HG03558 (cell line): ENCODE measurements around the gene GLIPR1.
"Not testable (repeated sequence)": the region's sequence is repeated elsewhere in the genome, so short reads cannot be mapped to it uniquely, and the experiment has no call there.

Source experiments
- ATAC-seq: cut with Tn5 transposase; IDR thresholded peaks from one replicate; pipeline ENCODE4 v1.9.1; 2021; ENCODE audit warnings: moderate number of reproducible peaks; ENCODE audit not compliant: unreplicated experiment; ENCODE audit errors: extremely low read depth

The GLIPR1 gene

GRCh38 chr12:75480469-75480949 is at the start of gene GLIPR1:
Gene GLIPR1, plus strand, starts transcription at chr12:75480755. Its CDS starts 126 bp downstream, at chr12:75480881.
- ATAC-seq, result peak; percentile 91

DNA sequence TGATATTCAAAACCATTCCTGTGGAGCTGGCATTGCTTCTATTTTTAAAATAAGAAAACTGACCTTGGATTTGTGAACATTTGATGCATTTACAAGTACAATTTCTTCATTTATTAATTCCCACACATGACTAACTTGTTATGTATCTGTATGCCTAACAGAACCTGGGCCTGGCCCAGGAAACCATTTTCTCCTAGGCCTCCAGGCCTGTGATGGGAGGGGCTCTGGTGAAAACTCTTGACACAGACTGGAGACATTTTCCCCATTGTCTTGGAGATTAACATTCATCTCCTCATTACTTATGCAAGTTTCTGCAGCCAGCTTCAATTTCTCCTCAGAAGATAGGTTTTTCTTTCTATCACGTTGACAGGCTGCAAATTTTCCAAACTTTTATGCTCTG is 47.6 kb upstream of the GLIPR1 start:
- ATAC-seq, result no peak

DNA sequence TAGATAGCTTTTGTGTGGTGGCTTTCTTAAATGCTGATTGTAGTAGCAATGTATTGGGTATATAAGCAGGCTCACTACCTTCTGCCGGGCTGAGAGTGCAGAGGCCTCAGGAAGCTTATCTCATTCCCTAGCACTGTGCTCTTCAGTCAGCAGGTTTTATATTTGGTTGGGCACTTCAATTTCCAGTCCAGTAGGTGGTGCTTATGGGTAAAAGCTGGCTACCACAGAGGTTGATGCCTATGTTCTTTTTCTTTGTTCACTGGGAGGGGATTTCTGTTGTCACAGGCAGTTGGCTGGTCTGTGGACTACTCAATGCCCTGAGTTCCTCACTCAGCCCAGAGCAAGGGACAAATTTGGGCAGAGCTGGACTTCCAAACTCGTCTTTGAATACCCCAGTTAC is 43.0 kb upstream of the GLIPR1 start:
- ATAC-seq, result no peak

DNA sequence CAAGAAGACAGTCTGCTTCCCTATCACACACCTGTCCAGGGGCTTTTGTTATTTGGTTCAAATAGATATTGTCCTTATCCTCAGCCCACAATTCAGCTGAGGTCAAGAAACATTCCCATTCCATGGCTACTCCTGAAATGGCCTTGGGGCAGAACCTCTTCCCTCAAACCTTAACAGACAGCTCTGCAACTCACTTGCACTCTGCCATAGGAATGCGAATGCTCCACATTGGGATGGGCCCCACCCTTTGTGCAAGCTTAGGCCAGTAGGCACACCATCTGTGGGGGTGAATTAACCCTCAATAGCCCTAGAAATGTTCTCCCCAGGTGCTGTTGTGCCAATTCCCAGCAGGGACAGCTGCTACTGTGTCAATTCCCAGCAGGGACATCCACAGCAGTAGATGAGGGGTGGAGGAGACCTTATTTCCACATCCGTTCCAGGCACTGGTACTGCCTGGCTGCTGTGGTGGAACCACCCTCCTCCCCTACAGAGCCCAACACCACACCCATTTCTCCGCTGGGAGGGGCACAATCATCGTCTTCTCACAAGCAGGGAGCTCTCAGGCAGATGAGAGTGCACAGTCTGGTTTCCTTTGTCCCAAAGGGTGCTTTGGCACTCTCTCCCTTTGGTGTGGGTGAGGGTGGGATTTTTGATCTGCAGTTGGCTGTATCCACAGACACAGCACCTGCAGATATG is 42.3 kb upstream of the GLIPR1 start:
- ATAC-seq, result no peak

DNA sequence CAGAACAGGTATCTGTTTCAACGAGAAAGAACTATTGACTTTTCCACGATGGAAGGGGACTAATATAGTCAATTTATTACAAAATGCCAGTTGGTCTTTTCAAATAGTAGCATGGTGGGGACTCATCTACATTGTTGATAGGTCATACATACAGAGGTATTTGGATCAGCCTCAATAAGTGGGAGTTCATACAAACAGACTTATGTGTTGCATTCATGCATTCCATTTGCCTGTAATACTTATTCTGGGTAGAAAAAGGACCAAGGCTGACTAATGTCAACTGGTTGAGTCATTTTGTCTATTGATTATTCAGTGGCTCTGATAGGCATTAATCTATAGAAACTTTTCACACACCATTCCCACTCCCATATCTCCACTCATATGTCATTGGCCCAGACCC is 41.5 kb upstream of the GLIPR1 start:
- no peak for ATAC-seq

- ATAC-seq, result no peak
These were observed 40.6 kb upstream of the GLIPR1 start for GRCh38 chr12:75439930-75440329.

DNA sequence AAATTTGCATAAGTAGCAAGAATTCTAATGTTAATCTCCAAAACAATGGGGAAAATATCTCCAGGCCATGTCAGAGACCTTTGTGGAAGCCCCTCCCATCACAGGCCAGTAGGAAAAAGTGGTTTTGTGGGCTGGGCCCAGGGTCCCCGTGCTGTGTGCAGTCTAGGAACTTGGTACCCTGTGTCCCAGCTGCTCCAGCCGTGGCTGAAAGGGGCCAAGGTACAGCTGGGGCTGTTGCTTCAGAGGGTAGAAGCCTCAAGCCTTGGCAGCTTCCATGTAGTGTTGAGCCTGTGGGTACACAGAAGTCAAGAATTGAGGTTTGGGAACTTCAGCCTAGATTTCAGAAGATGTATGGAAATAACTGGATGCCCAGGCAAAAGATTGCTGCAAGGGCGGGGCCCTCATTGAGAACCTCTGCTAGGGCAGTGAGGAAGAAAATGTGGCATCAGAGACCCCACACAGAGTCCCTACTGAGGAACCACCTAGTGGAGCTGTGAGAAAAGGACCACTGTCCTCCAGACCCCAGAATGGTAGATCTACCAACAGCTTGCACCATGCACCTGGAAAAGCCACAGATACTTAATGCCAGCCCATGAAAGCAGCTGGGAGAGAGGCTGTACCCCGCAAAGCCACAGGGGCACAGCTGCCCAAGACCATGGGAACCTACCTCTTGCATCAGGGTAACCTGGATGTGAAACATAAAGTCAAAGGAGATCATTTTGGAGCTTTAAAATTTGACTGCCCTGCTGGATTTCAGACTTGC is 38.7 kb upstream of the GLIPR1 start:
- ATAC-seq, result not testable (repeated sequence)

DNA sequence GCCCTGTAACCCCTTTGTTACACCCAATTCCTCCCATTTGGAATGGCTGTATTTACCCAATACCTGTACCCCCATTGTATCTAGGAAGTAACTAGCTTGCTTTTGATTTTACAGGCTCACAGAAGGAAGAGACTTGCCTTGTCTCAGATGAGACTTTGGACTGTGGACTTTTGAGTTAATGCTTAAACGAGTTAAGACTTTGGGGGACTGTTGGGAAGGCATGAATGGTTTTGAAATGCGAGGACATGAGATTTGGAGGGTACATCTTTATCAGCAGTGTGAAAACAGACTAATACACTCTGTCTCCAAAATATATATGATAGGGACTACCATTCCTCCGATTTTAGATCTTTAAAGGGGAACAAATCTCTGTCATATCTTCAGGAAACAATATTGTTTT is 38.1 kb upstream of the GLIPR1 start:
- ATAC-seq, result not testable (repeated sequence)

DNA sequence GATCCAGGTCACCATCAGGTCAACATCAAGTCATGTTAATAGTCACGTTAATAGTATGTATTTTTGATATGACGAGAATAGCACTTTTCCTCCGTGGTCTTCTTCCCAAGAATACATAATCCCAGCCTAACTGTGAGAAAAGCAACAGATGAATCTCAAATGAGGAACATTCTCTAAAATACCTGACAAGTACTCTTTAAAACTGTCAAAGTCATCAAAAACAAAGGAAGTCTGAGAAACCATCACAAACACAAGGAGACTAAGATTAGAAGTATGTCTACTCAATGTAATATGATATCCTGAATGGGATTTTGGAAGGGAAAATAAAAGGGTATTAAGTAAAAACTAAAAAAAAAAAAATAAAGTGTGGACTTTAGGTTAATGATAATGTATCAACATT is 36.8 kb upstream of the GLIPR1 start:
- ATAC-seq, result no peak

- ATAC-seq, result no peak
These were observed 36.0 kb upstream of the GLIPR1 start for GRCh38 chr12:75444429-75445136.

DNA sequence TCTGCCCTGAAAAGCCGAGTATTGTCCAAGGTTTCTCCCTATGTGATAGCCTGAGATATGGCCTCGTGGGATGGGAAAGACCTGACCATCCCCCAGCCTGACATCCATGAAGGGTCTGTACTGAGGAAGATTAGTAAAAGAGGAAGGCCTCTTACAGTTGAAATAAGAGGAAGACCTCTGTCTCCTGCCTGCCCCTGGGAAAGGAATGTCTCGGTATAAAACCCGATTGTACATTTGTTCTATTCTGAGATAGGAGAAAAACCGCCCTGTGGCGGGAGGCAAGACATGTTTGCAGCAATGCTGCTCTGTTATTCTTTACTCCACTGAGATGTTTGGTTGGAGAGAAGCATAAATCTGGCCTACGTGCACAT is 35.4 kb upstream of the GLIPR1 start:
- ATAC-seq, result not testable (repeated sequence)

DNA sequence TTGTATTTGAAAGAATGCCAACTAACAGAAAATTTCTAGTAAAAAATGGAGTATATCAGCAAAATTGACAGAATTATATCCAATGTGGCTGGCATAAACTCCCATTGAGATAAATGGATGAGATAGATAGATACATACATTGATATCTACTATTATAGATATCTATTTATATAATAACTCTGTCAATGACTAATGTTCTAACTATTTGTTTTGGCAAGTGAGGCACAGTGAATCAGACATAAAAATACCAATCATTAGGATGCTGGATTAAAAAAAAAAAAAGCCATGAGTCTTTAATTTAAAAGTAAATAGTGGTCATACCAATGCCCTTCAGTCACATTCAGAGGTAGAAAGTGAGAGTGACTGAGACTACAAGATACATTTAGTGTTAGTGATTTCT is 33.7 kb upstream of the GLIPR1 start:
- no peak for ATAC-seq

- ATAC-seq, result no peak
These were observed 32.7 kb upstream of the GLIPR1 start for GRCh38 chr12:75447691-75448393.

DNA sequence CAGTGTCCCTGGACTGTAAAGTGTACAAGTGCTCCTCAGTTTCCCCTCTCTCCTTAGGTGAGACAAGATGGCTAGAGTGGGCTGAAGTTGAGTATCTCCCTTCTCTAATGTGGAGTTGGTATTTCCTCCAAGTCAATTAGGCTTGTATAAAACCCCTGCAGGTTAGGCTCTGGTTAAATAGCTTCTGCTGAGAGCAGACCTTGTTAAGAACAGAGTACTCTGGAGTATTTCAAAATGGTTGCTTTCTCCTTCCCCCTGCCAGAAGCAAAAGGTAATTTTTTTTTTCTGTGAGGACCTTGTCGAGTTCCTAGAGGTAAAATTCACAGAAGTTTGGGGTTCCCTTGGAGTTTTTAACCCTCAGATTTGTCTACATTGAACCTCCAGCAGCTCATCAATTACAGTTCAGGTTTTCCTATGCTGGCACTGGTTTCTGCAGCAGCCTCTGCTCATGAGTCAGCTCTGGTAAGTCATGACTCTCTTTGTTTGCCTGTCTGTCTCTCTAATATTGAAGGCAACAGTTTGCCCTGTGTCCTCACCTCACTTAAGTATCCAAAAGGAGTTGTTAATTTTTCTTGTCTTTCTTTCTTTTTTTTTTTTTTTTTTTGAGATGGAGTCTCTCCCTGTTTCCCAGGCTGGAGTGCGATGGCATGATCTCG is 27.8 kb upstream of the GLIPR1 start:
- ATAC-seq, result no peak

- ATAC-seq, result no peak
These were observed 24.7 kb upstream of the GLIPR1 start for GRCh38 chr12:75455839-75456238.

GRCh38 chr12:75457191-75457590 is 23.4 kb upstream of the GLIPR1 start:
- no peak for ATAC-seq

- ATAC-seq, result not testable (repeated sequence)
These were observed 22.7 kb upstream of the GLIPR1 start for GRCh38 chr12:75457866-75458265.

GRCh38 chr12:75459755-75460154 is 20.8 kb upstream of the GLIPR1 start:
- ATAC-seq, result no peak

DNA sequence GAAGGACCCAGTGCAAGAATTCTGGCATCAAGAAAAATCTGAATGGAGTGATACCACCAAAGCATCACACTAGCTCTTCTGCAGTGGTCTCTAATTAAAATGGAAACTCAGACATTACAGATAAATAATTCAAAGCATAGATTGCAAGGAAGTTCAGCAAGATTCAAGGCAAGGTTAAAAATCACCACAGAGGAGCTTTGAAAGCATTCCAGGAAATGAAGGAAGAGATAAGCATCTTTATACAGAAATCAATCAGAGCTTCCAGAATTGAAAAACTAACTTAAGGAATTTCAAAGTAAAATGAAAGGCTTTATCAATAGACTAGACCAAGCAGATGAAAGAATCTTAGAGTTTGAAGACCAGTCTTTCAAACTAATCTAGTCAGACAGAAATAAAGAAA is 20.4 kb upstream of the GLIPR1 start:
- ATAC-seq, result no peak
